Epidermal melanocyte (primary cell): ENCODE measurements around the gene DND1.
A peak's percentile ranks its signal among the peaks of the same experiment; 100 is the strongest.
"Not testable (repeated sequence)": the region's sequence is repeated elsewhere in the genome, so short reads cannot be mapped to it uniquely, and the experiment has no call there.

Experiments
- DNase-seq: peaks from one replicate; pipeline ENCODE4 v3.0.0; 2011; ENCODE audit warnings: low spot score; ENCODE audit not compliant: insufficient read length

DND1 gene

DNA sequence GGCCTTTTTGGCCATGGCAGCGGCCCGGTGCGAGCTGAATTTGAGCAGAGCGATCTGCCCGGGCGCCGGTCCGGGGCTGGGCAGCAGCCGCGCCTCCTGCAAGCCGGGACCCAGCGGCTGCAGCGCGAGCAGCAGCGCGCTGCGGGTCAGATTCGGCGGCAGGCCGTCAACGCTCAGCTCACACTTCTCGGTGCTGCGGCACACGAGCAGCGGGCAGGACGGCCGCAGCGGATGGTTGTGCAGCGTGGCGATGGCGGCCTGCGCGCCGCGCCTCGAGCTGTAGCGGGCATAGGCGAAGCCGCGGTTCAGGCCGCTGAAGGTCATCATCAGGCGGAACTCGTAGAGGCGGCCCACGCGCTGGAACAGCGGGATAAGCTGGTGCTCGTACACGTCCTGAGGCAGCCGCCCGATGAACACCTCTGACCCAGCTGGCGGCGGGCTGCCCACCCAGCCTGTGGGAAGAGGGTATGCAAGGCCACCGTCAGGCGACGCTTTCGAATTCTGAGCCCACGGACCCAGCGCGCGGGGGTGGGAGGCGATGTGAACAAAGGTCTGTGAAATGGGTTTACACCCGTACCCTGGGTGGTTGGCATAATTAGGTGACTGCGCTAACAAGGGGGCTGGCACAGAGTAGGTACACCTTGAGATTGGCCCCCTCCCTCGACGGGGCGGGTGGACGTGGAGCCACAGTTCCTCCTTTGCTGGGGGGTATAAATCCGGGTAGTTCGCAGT lies 755 bp downstream of the DND1 start:
- no peak for DNase-seq

DNA sequence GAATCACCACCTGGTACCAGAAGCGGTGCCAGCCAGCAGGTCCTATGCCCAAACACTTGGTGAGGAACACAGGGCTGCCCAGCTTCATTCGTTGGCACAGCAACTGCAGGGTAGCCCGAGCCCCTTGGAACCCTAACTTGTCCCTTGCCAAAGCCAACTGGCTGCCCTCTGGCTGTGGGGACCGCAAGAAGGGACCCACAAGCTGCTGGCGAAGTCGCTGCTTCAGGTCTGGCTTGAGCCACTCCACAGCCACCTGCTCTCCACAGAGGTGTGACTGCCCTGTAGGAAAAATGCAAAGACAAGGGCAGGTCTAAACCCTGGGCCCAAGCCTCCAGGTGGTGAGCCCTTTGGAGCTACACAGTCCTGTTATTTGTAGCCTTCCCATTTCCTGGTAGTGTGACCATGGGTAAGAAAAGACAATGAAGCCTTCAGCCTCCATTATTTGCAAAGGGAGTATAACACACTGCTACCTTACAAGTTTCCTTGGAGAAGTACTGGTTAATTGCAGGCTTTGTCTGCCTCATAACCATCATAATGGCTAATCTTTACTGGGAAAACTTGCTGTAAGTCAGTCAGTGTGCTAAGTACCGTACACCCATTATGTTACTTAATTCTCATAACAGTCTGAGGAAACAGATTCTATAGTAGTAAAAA lies 1.8 kb downstream of the DND1 start:
- DNase-seq, result no peak

- not testable (repeated sequence) for DNase-seq
Measured at GRCh38 chr5:140671035-140671434, 2.3 kb downstream of the DND1 start.

- DNase-seq, result peak; percentile 97
Measured at GRCh38 chr5:140664359-140665119, 8.8 kb downstream of the DND1 start, which contains the start of gene WDR55. WDR55 (plus strand) TSS chr5:140664904; CDS start chr5:140664913, 9 bp downstream.

GRCh38 chr5:140664030-140664358 lies 9.4 kb downstream of the DND1 start:
- no peak for DNase-seq

DNA sequence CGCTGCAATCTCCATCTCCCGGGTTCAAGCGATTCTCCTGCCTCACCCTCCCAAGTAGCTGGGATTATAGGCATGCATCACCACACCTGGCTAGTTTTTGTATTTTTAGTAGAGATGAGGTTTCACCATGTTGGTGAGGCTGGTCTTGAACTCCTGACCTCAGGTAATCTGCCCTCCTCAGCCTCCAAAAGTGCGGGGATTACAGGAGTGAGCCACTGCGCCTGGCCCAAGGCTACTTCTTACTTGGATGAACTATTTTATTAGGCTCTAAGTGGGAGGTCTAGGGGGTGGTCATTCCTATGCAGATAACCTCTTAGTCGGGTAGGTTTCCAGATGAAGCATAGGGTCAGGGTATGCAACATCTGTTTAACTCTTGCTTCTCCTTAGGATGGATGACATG lies 13.0 kb downstream of the DND1 start:
- not testable (repeated sequence) for DNase-seq

GRCh38 chr5:140658870-140659269 lies 14.5 kb downstream of the DND1 start:
- DNase-seq, result no peak

GRCh38 chr5:140647042-140647419 lies 26.3 kb downstream of the DND1 start:
- DNase-seq, result no peak

DNA sequence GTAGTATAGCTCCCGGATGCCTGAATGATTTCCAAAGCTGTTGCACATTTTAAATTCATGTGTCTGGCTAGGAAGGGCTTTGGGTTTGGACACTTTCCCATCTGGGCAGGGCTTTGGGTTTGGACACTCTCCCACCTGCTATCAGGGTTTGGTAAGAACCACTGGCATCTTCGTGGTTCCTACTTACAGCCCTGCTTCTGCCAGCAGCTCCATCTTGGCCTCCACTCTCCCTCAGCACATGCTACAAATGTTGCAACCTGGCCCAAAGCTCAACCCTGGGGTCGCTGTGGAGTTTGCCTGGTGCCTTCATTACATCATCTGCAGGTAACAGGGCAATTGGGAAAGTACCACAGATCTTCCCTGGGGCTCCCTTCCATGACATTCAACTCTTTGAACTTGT lies 30.7 kb downstream of the DND1 start:
- no peak for DNase-seq

DNA sequence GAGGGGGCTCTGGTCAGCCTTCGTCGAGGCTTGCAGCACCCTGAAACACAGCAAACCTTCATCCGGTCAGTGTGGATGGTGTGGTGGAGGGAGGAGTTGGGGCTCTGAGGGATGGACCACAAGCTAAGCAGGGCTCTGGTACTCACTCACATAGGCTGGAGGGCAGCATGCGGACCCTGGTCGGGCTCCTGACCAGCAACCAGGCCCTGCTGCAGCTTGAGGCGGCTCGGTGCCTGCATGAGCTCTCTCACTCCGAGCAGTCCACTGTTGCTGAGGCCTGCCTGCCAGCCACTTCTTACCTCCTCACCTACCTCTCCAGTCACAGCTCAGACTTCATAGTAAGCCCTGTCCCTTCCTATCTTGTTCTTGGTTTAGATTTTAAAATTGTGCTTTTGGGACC lies 31.7 kb downstream of the DND1 start:
- no peak for DNase-seq

DNA sequence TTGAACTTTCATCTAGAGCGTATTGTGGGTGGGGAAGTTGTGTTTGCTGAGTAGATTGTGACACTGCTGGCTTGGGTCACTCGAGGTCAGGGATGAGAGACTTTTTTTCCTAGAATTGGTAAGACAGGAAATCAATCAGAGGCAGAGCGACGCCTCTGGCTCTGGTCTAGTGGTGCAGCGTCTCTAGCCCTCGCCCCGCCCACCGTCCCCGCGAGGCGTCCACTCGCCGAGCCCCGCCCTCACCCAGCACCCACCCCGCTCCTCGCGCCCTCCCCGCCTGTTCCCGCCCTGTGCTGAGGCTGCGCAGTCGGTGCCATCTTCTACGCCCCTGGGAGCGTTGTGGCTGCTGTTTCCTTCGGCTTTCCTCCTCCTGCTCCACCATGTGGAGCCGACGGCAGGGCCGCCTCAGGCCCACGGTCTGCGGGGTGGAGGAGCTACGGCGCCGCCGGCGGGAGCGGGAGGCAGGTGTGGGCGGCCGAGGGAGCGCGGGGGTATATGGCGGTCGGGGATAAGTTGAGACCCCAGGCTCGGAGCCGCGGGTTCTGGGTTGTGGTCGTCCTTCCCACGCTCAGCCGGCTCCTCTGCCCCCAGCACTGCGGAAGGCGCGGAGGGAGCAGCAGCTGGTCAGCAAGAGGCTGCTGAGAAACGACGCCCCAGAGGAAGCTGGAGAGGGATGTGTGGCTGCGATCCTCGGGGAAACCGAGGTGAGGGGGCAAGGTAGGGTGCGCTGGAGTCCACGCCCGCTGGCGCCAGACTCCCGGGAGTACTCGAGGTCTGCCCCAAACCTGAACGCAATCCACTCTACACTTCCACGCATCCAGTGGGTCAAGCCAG lies 34.0 kb downstream of the DND1 start, which contains the start of gene TMCO6:
Gene TMCO6 (plus strand): TSS at position 304 of the 834 bp plus-strand sequence. CDS start 77 bp downstream, at position 381.
- peak; percentile 92 for DNase-seq

DNA sequence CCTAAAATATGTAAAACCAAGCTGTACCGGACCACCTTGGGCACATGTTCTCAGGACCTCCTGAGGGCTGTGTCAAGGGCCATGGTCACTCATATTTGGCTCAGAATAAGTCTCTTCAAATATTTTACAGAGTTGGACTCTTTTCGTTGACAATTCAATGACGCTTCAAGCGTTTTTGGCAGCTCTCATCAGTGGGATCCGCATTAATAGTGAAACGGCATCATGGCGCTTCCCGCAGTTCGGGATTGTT lies 34.6 kb downstream of the DND1 start:
- DNase-seq, result not testable (repeated sequence)

GRCh38 chr5:140637371-140638100 lies 35.8 kb downstream of the DND1 start:
- no peak for DNase-seq

GRCh38 chr5:140635291-140636257 lies 37.8 kb downstream of the DND1 start:
- DNase-seq, result no peak

DNA sequence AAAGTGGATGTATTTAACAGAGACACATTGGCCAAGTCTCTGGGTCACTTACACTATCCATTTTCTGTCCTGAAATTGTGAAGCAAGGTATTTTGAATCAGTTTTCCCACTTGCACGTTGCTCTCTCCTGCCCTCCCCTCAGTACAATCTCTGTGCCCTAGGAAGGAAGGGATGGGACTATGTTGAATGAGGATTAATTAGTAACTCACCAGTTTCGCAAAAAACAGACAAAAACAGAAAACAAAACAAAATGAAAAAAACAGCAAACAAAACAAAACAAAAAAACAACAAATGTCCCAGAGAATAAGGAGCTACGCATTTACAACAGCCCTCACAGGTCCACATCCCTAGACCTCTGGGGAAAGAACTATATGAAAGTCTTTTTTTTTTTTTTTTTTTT lies 39.3 kb downstream of the DND1 start:
- no peak for DNase-seq

DNA sequence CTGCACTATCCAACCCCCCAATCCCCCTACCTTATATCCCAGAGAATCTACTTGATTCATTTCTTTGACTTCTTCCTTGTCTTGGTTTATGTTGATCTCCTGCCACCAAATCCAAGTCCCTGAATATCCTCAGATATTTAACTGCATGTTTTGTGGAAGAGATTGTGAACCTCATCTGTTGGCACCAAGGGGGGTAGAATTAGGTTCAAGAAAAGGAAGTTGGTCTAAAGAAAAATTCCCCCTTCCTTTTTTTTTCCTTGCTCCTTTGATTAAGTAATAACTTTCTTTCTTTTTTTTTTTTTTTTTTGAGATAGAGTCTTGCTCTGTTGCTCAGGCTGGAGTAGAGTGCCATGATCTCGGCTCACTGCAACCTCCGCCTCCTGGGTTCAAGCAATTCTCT lies 39.9 kb downstream of the DND1 start:
- no peak for DNase-seq

GRCh38 chr5:140633021-140633471 lies 40.3 kb downstream of the DND1 start, which contains the start of gene CD14:
CD14 (minus strand) TSS chr5:140633175; CDS start chr5:140633071, 104 bp downstream.
- DNase-seq, result no peak

- DNase-seq, result no peak
Measured at GRCh38 chr5:140632366-140633020, 40.9 kb downstream of the DND1 start.

GRCh38 chr5:140631831-140632365 lies 41.5 kb downstream of the DND1 start:
- DNase-seq, result no peak
